Activated naive CD8-positive, alpha-beta T cell (primary cell): ENCODE results near the gene TBC1D2.

ENCODE experiments used
- H3K27ac Mint-ChIP-seq: one replicate; pipeline ENCODE4 v1.8.0; 2021; ENCODE audit warnings: mixed read lengths
- H3K27me3 Mint-ChIP-seq: one replicate; pipeline ENCODE4 v1.8.0; 2021; ENCODE audit warnings: mixed read lengths
- H3K36me3 Mint-ChIP-seq: one replicate; pipeline ENCODE4 v1.8.0; 2021; ENCODE audit warnings: mixed read lengths
- H3K4me1 Mint-ChIP-seq: one replicate; pipeline ENCODE4 v1.8.0; 2021; ENCODE audit warnings: low read depth, mixed read lengths
- H3K4me3 Mint-ChIP-seq: one replicate; pipeline ENCODE4 v1.8.0; 2021; ENCODE audit warnings: mild to moderate bottlenecking, mixed read lengths
- H3K9me3 Mint-ChIP-seq: one replicate; pipeline ENCODE4 v1.8.0; 2021; ENCODE audit warnings: low read depth, mixed read lengths

TBC1D2 gene

GRCh38 chr9:98236901-98237487 is 18.5 kb downstream of the TBC1D2 start:
- H3K9me3 Mint-ChIP-seq: no peaks in the 10 kb centered on the region
- H3K27me3 Mint-ChIP-seq: no peaks in the 10 kb centered on the region
- H3K27ac Mint-ChIP-seq: no peak overlapping the region
- peaks cover 3% of the 10 kb centered on the region for H3K36me3 Mint-ChIP-seq
- no peak overlapping the region for H3K4me3 Mint-ChIP-seq
- no peaks in the 10 kb centered on the region for H3K4me1 Mint-ChIP-seq

DNA sequence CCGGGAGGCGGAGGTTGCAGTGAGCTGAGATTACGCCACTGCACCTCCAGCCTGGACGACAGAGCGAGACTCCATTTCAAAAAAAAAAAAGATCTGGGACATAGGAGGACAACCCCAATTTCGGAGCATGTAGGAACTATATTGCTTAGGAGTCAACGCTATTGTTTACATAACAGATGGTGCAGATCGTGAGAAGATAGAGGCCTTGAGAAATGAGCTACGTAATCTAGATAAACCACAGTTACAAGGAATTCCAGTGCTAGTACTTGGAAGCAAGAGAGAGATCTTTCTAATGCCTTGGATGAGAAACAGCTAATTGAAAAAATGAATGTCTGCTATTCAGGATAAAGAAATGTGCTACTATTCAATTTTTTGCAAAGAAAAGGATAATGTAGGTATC is 20.3 kb downstream of the TBC1D2 start:
- Mint-ChIP-seq H3K4me3 (no peak overlapping the region), H3K27me3 (no peaks in the 10 kb centered on the region), H3K36me3 (no peaks in the 10 kb centered on the region), H3K9me3 (no peaks in the 10 kb centered on the region), H3K27ac (no peak overlapping the region), H3K4me1 (no peaks in the 10 kb centered on the region)

GRCh38 chr9:98234245-98234825 is 21.1 kb downstream of the TBC1D2 start:
- H3K36me3 Mint-ChIP-seq: no peaks in the 10 kb centered on the region
- H3K4me1 Mint-ChIP-seq: no peaks in the 10 kb centered on the region
- no peaks in the 10 kb centered on the region for H3K9me3 Mint-ChIP-seq
- no peak overlapping the region for H3K4me3 Mint-ChIP-seq
- H3K27me3 Mint-ChIP-seq: no peaks in the 10 kb centered on the region
- H3K27ac Mint-ChIP-seq: no peak overlapping the region

- H3K4me1 Mint-ChIP-seq: no peaks in the 10 kb centered on the region
- no peaks in the 10 kb centered on the region for H3K9me3 Mint-ChIP-seq
- no peak overlapping the region for H3K27ac Mint-ChIP-seq
- no peak overlapping the region for H3K4me3 Mint-ChIP-seq
- H3K27me3 Mint-ChIP-seq: no peaks in the 10 kb centered on the region
- peaks cover 4% of the 10 kb centered on the region for H3K36me3 Mint-ChIP-seq
These were observed 22.5 kb downstream of the TBC1D2 start for GRCh38 chr9:98232926-98233325.

DNA sequence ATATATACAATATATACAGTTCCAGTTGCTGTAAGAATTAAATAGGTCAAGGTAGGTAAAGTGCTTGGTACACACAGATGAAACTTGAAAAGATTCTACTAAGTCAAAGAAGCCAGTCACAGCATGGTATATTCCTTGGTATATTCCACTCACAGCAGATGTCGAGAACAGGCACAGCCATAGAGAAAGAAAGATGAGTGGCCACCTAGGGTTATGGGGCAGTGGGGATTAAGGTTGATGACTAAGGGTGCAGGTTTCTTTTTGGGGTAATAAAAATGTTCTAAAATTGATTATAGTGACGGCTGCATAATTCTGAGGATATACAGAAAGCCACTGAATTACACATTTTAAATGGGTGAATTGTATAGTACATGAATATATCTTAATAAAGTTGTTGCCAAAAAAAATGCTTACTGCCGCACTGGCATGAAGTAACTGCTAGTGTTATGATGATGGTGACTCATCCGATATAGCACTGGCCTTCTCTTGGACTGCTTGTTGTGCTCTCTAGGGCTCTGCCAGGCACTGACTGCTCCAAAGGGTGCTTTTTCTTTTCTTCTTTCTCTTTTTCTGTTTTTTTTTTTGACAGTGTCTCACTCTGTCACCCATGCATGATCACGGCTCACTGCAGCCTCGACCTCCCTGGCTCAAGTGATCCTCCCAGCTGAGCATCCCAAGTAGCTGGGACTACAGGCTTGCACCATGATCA is 23.5 kb downstream of the TBC1D2 start:
- Mint-ChIP-seq H3K4me1 (no peaks in the 10 kb centered on the region), H3K9me3 (no peaks in the 10 kb centered on the region), H3K36me3 (peaks cover 6% of the 10 kb centered on the region), H3K27ac (no peak overlapping the region), H3K27me3 (no peaks in the 10 kb centered on the region), H3K4me3 (no peak overlapping the region)

DNA sequence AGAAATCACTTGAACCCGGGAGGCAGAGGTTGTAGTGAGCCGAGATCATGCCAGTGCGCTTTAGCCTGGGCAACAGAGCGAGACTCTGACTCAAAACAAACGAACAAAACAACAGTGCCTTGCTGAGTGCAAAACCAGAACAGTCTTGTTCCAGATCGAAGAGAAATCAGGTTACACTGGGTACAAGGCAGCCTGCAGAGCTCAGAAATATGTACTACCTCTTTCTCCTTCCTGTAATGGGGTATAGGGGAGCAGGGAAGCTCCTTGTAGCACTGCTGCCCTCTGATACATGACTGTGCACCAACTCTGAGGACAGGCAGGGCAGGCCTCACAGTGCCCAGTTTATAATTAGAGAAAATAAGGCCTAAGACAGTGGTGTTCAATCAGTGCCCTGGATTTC is 24.7 kb downstream of the TBC1D2 start:
- no peak overlapping the region for H3K27ac Mint-ChIP-seq
- no peaks in the 10 kb centered on the region for H3K4me1 Mint-ChIP-seq
- no peaks in the 10 kb centered on the region for H3K27me3 Mint-ChIP-seq
- no peaks in the 10 kb centered on the region for H3K9me3 Mint-ChIP-seq
- no peak overlapping the region for H3K4me3 Mint-ChIP-seq
- peaks cover 9% of the 10 kb centered on the region for H3K36me3 Mint-ChIP-seq

DNA sequence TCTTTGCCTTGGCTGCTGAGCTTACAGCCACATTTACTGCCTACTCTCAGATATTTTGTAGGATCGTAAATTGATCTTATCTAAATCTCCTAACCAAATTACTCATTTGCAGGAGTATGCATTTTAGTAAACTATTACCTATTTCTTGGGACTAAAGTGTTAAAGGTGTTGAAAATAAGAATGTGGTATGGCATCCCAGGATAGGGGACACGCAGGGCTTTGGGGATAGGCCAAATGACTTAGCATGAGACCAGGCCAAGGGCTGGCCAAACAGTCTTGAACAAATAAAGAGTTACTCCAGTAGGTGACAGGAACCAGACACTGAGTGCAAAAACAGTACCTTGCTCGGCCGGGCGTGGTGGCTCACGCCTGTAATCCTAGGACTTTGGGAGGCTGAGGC is 25.1 kb downstream of the TBC1D2 start:
- Mint-ChIP-seq H3K4me3 (no peak overlapping the region), H3K4me1 (no peaks in the 10 kb centered on the region), H3K27ac (no peak overlapping the region), H3K9me3 (no peaks in the 10 kb centered on the region), H3K36me3 (peaks cover 9% of the 10 kb centered on the region), H3K27me3 (no peaks in the 10 kb centered on the region)

DNA sequence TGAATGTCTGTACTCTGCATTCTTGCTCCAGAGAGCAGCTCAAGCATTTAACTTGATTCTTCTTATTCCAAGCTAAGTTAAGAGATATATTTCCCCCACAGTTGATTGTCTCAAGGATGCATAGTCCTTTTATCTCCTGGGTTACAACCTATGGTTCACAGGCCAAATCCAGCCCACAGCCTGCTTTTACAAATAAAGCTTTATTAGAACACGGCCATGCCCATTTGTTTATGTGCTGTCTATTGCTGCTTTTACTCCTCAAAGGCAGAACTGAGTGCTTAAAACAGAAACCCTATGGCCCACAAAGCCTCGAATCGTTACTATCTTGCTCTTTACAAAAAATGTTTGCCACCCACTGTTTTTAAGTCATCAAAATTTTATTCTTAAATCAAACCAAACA is 25.8 kb downstream of the TBC1D2 start:
- no peaks in the 10 kb centered on the region for H3K9me3 Mint-ChIP-seq
- H3K27ac Mint-ChIP-seq: no peak overlapping the region
- peaks cover 9% of the 10 kb centered on the region for H3K36me3 Mint-ChIP-seq
- no peaks in the 10 kb centered on the region for H3K4me1 Mint-ChIP-seq
- H3K4me3 Mint-ChIP-seq: no peak overlapping the region
- H3K27me3 Mint-ChIP-seq: no peaks in the 10 kb centered on the region

DNA sequence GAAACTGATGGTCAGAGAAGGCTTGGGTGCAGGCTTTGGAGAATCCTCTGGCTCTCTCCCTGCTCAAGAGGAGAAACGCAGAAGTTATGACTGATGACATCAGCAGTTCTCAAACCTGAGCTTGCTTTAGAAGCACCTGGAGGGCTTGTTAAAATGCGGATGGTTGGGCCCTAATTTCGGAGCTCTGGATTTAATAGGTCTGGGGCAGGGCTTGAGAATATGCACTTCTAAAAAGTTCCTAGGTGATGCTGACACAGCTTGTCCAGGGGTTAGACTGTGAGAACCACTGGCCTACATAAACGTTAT is 26.4 kb downstream of the TBC1D2 start:
- H3K4me1 Mint-ChIP-seq: no peaks in the 10 kb centered on the region
- no peaks in the 10 kb centered on the region for H3K9me3 Mint-ChIP-seq
- H3K36me3 Mint-ChIP-seq: peaks cover 9% of the 10 kb centered on the region

GRCh38 chr9:98228392-98229089 is 26.9 kb downstream of the TBC1D2 start:
- Mint-ChIP-seq H3K36me3 (peaks cover 9% of the 10 kb centered on the region), H3K9me3 (no peaks in the 10 kb centered on the region), H3K4me3 (no peak overlapping the region), H3K27ac (no peak overlapping the region), H3K4me1 (no peaks in the 10 kb centered on the region), H3K27me3 (no peaks in the 10 kb centered on the region)

More for the DNA sequence above, 26.4 kb downstream of the TBC1D2 start:
- Mint-ChIP-seq H3K27me3 (no peaks in the 10 kb centered on the region), H3K27ac (no peak overlapping the region), H3K4me3 (no peak overlapping the region)

GRCh38 chr9:98227883-98228282 is 27.6 kb downstream of the TBC1D2 start:
- Mint-ChIP-seq H3K4me3 (no peak overlapping the region), H3K36me3 (peaks cover 9% of the 10 kb centered on the region), H3K27me3 (no peaks in the 10 kb centered on the region), H3K9me3 (no peaks in the 10 kb centered on the region), H3K4me1 (no peaks in the 10 kb centered on the region), H3K27ac (no peak overlapping the region)

- Mint-ChIP-seq H3K27me3 (no peaks in the 10 kb centered on the region), H3K4me1 (no peaks in the 10 kb centered on the region), H3K4me3 (no peak overlapping the region), H3K27ac (no peak overlapping the region), H3K36me3 (peaks cover 9% of the 10 kb centered on the region), H3K9me3 (no peaks in the 10 kb centered on the region)
These were observed 28.5 kb downstream of the TBC1D2 start for GRCh38 chr9:98226957-98227356.

DNA sequence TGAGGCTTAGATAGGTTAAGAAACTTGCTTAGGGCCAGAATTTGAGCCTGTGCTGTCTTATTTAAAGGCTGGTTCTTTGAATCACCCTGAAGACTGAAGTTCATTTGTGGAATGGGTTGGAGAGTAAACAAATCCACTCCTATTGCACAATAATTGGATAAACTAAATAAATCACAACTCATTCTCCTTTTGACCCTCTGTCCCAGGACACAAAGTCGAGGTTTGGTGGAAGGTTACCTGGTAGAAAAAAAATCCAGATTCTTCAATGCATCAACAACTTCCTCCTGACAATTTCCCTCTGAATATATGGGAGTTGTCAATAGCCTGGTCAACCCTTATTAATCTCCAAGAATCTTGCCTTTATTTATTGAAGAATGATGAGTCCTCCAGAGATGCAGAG is 28.9 kb downstream of the TBC1D2 start:
- H3K27me3 Mint-ChIP-seq: no peaks in the 10 kb centered on the region
- no peaks in the 10 kb centered on the region for H3K4me1 Mint-ChIP-seq

GRCh38 chr9:98225015-98225442 is 30.4 kb downstream of the TBC1D2 start:
- no peaks in the 10 kb centered on the region for H3K9me3 Mint-ChIP-seq
- H3K27me3 Mint-ChIP-seq: no peaks in the 10 kb centered on the region
- H3K27ac Mint-ChIP-seq: no peak overlapping the region
- H3K4me3 Mint-ChIP-seq: no peak overlapping the region
- no peaks in the 10 kb centered on the region for H3K4me1 Mint-ChIP-seq
- H3K36me3 Mint-ChIP-seq: peaks cover 9% of the 10 kb centered on the region

More for the DNA sequence above, 28.9 kb downstream of the TBC1D2 start:
- no peaks in the 10 kb centered on the region for H3K9me3 Mint-ChIP-seq
- H3K4me3 Mint-ChIP-seq: no peak overlapping the region
- H3K36me3 Mint-ChIP-seq: peaks cover 9% of the 10 kb centered on the region
- H3K27ac Mint-ChIP-seq: no peak overlapping the region

DNA sequence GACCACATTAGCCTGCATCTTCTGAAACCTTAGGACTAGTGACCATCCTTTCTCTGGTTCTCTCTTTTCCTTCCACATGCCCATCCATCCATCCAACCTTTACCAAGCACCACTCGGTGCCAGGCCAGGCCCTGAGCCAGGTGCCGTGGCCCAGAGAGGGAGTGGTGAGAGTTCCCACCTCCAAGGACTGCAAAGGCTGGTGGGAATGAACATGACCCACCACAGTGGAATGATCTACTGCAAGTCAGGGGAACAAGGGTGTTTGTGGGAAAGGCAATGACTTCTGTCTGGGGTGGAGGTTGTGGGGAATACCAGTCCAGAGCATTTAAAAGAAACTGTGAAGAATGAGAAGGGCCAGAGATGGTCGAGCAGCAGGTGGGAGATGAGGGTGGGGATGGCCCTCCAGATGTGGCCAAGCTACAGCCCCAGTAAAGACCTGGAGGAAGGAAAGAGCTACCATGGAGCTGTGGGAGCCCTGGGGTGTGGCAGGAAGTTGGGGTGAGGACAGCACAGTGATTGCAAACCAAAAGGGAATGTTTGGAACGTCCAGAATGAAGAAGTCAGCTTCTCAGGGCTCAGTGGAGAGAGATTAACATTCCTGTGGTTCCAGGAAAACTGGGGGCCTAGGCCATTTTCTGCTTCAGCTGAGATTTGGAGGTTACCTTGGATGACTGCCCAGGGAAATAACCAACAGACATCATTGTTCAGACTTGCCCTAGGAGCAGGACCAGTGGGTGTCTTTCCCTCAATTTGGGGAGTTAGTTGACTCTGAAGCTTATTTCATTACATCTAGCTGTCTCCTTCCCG is 32.4 kb downstream of the TBC1D2 start:
- no peaks in the 10 kb centered on the region for H3K27me3 Mint-ChIP-seq
- H3K36me3 Mint-ChIP-seq: peaks cover 11% of the 10 kb centered on the region
- H3K9me3 Mint-ChIP-seq: no peaks in the 10 kb centered on the region
- H3K27ac Mint-ChIP-seq: no peak overlapping the region
- no peak overlapping the region for H3K4me3 Mint-ChIP-seq
- no peaks in the 10 kb centered on the region for H3K4me1 Mint-ChIP-seq
